HL-60/S4 treated with phorbol 12-myristate 13-acetate at 8.2 ng/mL for 4 days and 3 days (cell line): ENCODE data around the gene PDIA5.

Source experiments
- in situ Hi-C: fragments of 300-500 bp; cut with MboI; formaldehyde crosslinking; loops from 2 replicates; pipeline ENCODE4 v1.15.0; 2022; ENCODE audit warnings: low sequenced_read_pairs

Gene PDIA5

GRCh38 chr3:123161167-123161566, 94.3 kb downstream of the PDIA5 start:
- in situ Hi-C loops: no loop called here

- in situ Hi-C loops: no loop called here
Measured at GRCh38 chr3:123163141-123163540, 96.3 kb downstream of the PDIA5 start.

- in situ Hi-C loops: no loop called here
Measured at GRCh38 chr3:123165163-123165562, 98.3 kb downstream of the PDIA5 start.

- in situ Hi-C loops: no loop called here
Measured at GRCh38 chr3:123167686-123168085, 100.9 kb downstream of the PDIA5 start.

- in situ Hi-C loops: no loop called here
Measured at GRCh38 chr3:123168122-123168521, 101.3 kb downstream of the PDIA5 start.

GRCh38 chr3:123168605-123169004, 101.8 kb downstream of the PDIA5 start:
- in situ Hi-C loops: no loop called here

GRCh38 chr3:123169492-123169929, 102.7 kb downstream of the PDIA5 start:
- in situ Hi-C loops: no loop called here

- in situ Hi-C loops: no loop called here
Measured at GRCh38 chr3:123169930-123170329, 103.1 kb downstream of the PDIA5 start.

GRCh38 chr3:123180791-123181190, 114.0 kb downstream of the PDIA5 start:
- in situ Hi-C loops: no loop called here

GRCh38 chr3:123186695-123187094, 119.9 kb downstream of the PDIA5 start:
- in situ Hi-C loops: no loop called here

- in situ Hi-C loops: no loop called here
Measured at GRCh38 chr3:123188058-123188457, 121.2 kb downstream of the PDIA5 start.

GRCh38 chr3:123193448-123194101, 126.8 kb downstream of the PDIA5 start:
- in situ Hi-C loops: no loop called here

GRCh38 chr3:123194552-123194951, 127.7 kb downstream of the PDIA5 start:
- in situ Hi-C loops: no loop called here

- in situ Hi-C loops: no loop called here
Measured at GRCh38 chr3:123198372-123198771, 131.5 kb downstream of the PDIA5 start.

GRCh38 chr3:123201223-123201556, 134.4 kb downstream of the PDIA5 start:
- in situ Hi-C loops: no loop called here

- in situ Hi-C loops: no loop called here
Measured at GRCh38 chr3:123201557-123202427, 135.0 kb downstream of the PDIA5 start, which contains the start of gene SEC22A. Gene SEC22A, plus strand, starts transcription at chr3:123201943. Its CDS starts 7,275 bp downstream, at chr3:123209218.

- in situ Hi-C loops: no loop called here
Measured at GRCh38 chr3:123202451-123202850, 135.6 kb downstream of the PDIA5 start.
